WTC11 (cell line): Measurements from ENCODE around the gene MPP2. TPM values are rescaled to one million over a fixed set of nuclear protein-coding genes. Genes with fewer than 3 reads are reported as not detected.

Experiments used
- ATAC-seq: fragments of 200-7000 bp; cut with Tn5 transposase; 2 replicates; pipeline ENCODE4 v1.10.0; 2021; ENCODE audit warnings: mild to moderate bottlenecking, moderate library complexity
- CTCF ChIA-PET: fragments of 300-600 bp; sonication (Branson Sonifier 250); formaldehyde crosslinking; loops from one replicate; lab custom pipeline; 2021; ENCODE audit warnings: antibody characterized with exemption; lab: Charles Lee
- POLR2A ChIA-PET: fragments of 350-600 bp; sonication (Branson Sonifier 250); formaldehyde crosslinking; loops from one replicate; lab custom pipeline; 2021; ENCODE audit warnings: antibody characterized with exemption; lab: Charles Lee
- DNase-seq: peaks from one replicate; pipeline ENCODE4 v3.0.0; 2021; ENCODE audit warnings: low spot score
- H3K27ac Mint-ChIP-seq: 2 replicates; pipeline ENCODE4 v1.8.0; 2021; ENCODE audit warnings: mixed read lengths
- H3K27me3 Mint-ChIP-seq: 2 replicates; pipeline ENCODE4 v1.8.0; 2021; ENCODE audit warnings: low read depth, mild to moderate bottlenecking, moderate library complexity, mixed read lengths
- H3K36me3 Mint-ChIP-seq: 2 replicates; pipeline ENCODE4 v1.8.0; 2021; ENCODE audit warnings: mixed read lengths
- H3K4me1 Mint-ChIP-seq: 2 replicates; pipeline ENCODE4 v1.8.0; 2022; ENCODE audit warnings: mixed read lengths
- H3K4me3 Mint-ChIP-seq: 2 replicates; pipeline ENCODE4 v1.8.0; 2021; ENCODE audit warnings: mild to moderate bottlenecking, moderate library complexity, mixed read lengths
- H3K9me3 Mint-ChIP-seq: 2 replicates; pipeline ENCODE4 v1.8.0; 2021; ENCODE audit warnings: mixed read lengths
- ARID4B ChIP-seq: sonication (generic); formaldehyde crosslinking; IDR thresholded peaks from 2 replicates; pipeline ENCODE4 v1.8.0; 2023; ENCODE audit warnings: missing genetic modification reagents, mild to moderate bottlenecking, borderline replicate concordance
- CBFB ChIP-seq: sonication (generic); formaldehyde crosslinking; IDR thresholded peaks from 2 replicates; pipeline ENCODE4 v1.8.1; 2022; ENCODE audit warnings: mild to moderate bottlenecking, low read depth, missing genetic modification reagents
- E2F4 ChIP-seq: sonication (generic); formaldehyde crosslinking; IDR thresholded peaks from 2 replicates; pipeline ENCODE4 v1.8.1; 2022; ENCODE audit warnings: low read depth, mild to moderate bottlenecking, moderate library complexity, missing genetic modification reagents, borderline replicate concordance
- E2F5 ChIP-seq: sonication (generic); formaldehyde crosslinking; IDR thresholded peaks from 2 replicates; pipeline ENCODE4 v1.8.1; 2022; ENCODE audit warnings: mild to moderate bottlenecking, moderate library complexity, missing genetic modification reagents
- FOXJ3 ChIP-seq: sonication (generic); formaldehyde crosslinking; IDR thresholded peaks from 2 replicates; pipeline ENCODE4 v1.9.0; 2021; ENCODE audit warnings: missing genetic modification reagents, mild to moderate bottlenecking, borderline replicate concordance
- GRHL2 ChIP-seq: fragments of 250-450 bp; sonication (Bioruptor Pico); IDR thresholded peaks from 2 replicates; pipeline ENCODE4 v1.8.0; 2022; ENCODE audit warnings: mild to moderate bottlenecking, moderate library complexity; ENCODE audit not compliant: insufficient replicate concordance, severe bottlenecking
- IRF1 ChIP-seq: sonication (generic); formaldehyde crosslinking; IDR thresholded peaks from 2 replicates; pipeline ENCODE4 v1.8.0; 2023; ENCODE audit warnings: missing genetic modification reagents
- OVOL2 ChIP-seq: fragments of 250-450 bp; sonication (Bioruptor Pico); IDR thresholded peaks from 2 replicates; pipeline ENCODE4 v1.9.0; 2021; ENCODE audit warnings: mild to moderate bottlenecking, borderline replicate concordance
- STAT6 ChIP-seq: sonication (generic); formaldehyde crosslinking; conservative IDR thresholded peaks from 2 replicates; pipeline ENCODE4 v1.8.1; 2023; ENCODE audit warnings: mild to moderate bottlenecking, low read depth, missing genetic modification reagents, moderate library complexity
- TEAD4 ChIP-seq: sonication (generic); formaldehyde crosslinking; IDR thresholded peaks from 2 replicates; pipeline ENCODE4 v1.8.0; 2022; ENCODE audit warnings: mild to moderate bottlenecking, missing genetic modification reagents
- ZBTB43 ChIP-seq: sonication (generic); formaldehyde crosslinking; IDR thresholded peaks from 2 replicates; pipeline ENCODE4 v1.8.1; 2023; ENCODE audit warnings: mild to moderate bottlenecking, missing genetic modification reagents
- ZMAT4 ChIP-seq: fragments of 250-450 bp; sonication (Bioruptor Pico); IDR thresholded peaks from 2 replicates; pipeline ENCODE4 v1.9.0; 2021; ENCODE audit warnings: mild to moderate bottlenecking
- ZNF219 ChIP-seq: sonication (generic); formaldehyde crosslinking; IDR thresholded peaks from 2 replicates; pipeline ENCODE4 v1.8.0; 2023; ENCODE audit warnings: missing genetic modification reagents, mild to moderate bottlenecking, borderline replicate concordance
- ZNF396 ChIP-seq: fragments of 250-450 bp; sonication (Bioruptor Pico); IDR thresholded peaks from 2 replicates; pipeline ENCODE4 v1.8.0; 2021; ENCODE audit warnings: mild to moderate bottlenecking, moderate library complexity, borderline replicate concordance
- ZNF425 ChIP-seq: fragments of 250-450 bp; sonication (Bioruptor Pico); conservative IDR thresholded peaks from 2 replicates; pipeline ENCODE4 v1.9.0; 2021; ENCODE audit warnings: mild to moderate bottlenecking
- ZNF532 ChIP-seq: fragments of 250-450 bp; sonication (Bioruptor Pico); IDR thresholded peaks from 2 replicates; pipeline ENCODE4 v1.9.0; 2021; ENCODE audit warnings: mild to moderate bottlenecking, borderline replicate concordance
- total RNA-seq: library from RNA; stranded (reverse); gene quantifications from 3 replicates; pipeline ENCODE4 v1.2.3, GENCODE V29; 2021

Gene MPP2
- total RNA-seq, 1 experiment from 2014 or later = 29.3 TPM

- H3K27ac Mint-ChIP-seq = no peak overlapping the region
- no peaks in the 10 kb centered on the region for H3K36me3 Mint-ChIP-seq
- no peak for TF ChIP-seq ZNF425
- TF ChIP-seq GRHL2 (CRISPR knock-in tag) = no peak
- no peak for TF ChIP-seq ZMAT4 (CRISPR knock-in tag)
- TF ChIP-seq STAT6 = no peak
- TF ChIP-seq E2F5 (CRISPR knock-in tag) = no peak
- TF ChIP-seq IRF1 = no peak
- no peak for TF ChIP-seq OVOL2
- TF ChIP-seq FOXJ3 (CRISPR knock-in tag) = no peak
- TF ChIP-seq ZBTB43 (CRISPR knock-in tag) = no peak
- TF ChIP-seq CBFB (CRISPR knock-in tag) = no peak
- no peak for TF ChIP-seq ARID4B
- no peak for TF ChIP-seq ZNF219 (CRISPR knock-in tag)
- TF ChIP-seq TEAD4 (CRISPR knock-in tag) = no peak
- no peak for TF ChIP-seq ZNF396 (CRISPR knock-in tag)
- no peak for TF ChIP-seq ZNF532 (CRISPR knock-in tag)
- TF ChIP-seq E2F4 (CRISPR knock-in tag) = no peak
- peaks cover 40% of the 10 kb centered on the region for H3K27me3 Mint-ChIP-seq
- ATAC-seq (no peak), DNase-seq (no peak)
- POLR2A ChIA-PET = no interaction called here
- H3K4me3 Mint-ChIP-seq = no peak overlapping the region
- H3K4me1 Mint-ChIP-seq = peaks cover 11% of the 10 kb centered on the region
- no peaks in the 10 kb centered on the region for H3K9me3 Mint-ChIP-seq
- CTCF ChIA-PET = no interaction called here
Observed at GRCh38 chr17:43956222-43956621, 48.9 kb upstream of the MPP2 start.
